NCI-H2081 treated with DMSO at 0.1 percent for 48 hours (cell line): ENCODE data around the gene USH1G.
"Not testable (repeated sequence)": the region's sequence is repeated elsewhere in the genome, so short reads cannot be mapped to it uniquely, and the experiment has no call there.

Experiments used
- DNase-seq: peaks from one replicate; lab custom pipeline; 2025; lab: John Stamatoyannopoulos, UW

Gene USH1G

DNA sequence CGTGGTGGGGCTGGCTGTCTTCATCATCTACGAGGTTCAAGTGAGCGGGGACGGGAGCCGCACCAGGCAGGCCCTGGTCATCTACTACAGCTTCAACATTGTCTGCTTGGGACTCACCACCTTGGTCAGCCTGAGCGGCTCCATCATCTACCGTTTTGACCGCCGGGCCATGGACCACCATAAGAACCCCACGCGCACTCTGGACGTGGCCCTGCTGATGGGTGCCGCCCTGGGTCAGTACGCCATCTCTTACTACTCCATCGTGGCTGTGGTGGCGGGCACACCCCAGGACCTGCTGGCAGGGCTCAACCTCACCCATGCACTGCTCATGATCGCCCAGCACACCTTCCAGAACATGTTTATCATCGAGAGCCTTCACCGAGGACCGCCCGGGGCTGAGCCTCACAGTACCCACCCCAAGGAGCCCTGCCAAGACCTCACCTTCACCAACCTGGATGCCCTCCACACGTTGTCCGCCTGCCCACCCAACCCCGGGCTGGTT is 7.5 kb upstream of the USH1G start:
- no peak for DNase-seq

DNA sequence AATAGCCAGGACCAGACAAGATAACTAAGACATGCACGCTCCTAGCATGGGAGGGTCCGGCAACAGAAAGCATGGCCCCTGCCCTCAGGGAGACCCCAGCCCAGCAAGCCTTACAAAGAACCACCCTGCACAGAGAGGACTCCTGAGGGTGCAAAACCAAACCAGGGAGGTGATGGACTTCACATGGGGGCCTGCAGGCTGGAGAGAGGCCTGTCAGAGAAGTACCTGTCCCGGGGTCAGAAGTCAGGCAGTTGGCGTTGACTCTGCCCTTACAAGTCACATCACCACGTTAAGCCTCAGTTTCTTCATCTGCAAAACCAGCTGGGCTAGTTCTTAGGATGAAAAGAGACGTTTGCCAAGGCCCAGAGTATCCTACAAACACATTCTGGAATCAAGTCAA is 5.7 kb upstream of the USH1G start:
- no peak for DNase-seq

DNA sequence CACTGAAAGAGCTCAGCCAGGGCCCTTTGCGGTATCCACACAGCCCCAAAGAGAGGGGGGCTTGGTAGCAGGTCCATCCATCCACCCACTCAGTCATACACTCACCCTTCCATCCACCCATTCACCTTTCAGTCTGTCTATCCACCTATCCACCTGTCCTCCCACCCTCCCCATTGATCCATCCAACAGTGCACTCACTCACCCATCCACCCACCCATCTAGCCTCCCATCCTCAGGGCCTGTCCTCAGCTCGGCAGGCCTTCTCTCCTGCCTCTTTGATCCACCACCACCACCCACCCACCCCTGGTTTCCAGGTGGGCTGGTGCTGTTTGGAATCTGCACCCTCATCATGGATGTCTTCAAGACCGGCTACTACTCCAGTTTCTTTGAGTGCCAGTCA is 2.2 kb upstream of the USH1G start:
- DNase-seq, result no peak

DNA sequence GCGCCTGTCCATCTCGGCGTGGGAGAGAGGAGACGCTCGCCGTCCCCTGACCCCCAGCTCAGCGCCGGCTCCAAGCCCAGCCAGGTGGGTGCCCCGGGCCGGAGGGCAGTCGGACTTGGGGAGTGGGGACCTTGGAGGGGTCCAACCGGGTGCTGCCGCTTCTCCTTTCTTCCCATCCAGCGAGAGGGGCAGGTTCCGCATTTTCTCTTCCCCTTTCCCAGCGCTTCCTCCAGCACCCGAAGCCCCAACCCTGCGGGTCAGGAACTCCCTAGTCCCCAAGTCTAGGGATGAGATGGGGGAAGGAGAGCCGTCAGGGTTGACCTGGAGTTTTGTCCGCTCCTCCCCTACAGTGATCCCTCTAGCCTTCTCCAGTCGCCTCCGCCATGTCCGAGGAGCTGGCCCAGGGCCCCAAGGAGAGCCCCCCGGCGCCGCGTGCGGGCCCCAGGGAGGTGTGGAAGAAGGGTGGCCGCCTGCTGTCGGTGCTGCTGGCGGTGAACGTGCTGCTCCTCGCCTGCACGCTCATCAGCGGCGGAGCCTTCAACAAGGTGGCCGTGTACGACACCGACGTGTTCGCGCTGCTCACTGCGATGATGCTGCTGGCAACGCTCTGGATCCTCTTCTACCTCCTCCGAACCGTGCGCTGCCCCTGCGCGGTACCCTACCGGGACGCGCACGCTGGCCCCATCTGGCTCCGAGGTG is 1.3 kb upstream of the USH1G start, which contains the start of gene OTOP2:
TSS of gene OTOP2 (plus strand) at position 24 of the 699 bp plus-strand sequence. CDS start at position 384, 360 bp downstream.
- no peak for DNase-seq

DNA sequence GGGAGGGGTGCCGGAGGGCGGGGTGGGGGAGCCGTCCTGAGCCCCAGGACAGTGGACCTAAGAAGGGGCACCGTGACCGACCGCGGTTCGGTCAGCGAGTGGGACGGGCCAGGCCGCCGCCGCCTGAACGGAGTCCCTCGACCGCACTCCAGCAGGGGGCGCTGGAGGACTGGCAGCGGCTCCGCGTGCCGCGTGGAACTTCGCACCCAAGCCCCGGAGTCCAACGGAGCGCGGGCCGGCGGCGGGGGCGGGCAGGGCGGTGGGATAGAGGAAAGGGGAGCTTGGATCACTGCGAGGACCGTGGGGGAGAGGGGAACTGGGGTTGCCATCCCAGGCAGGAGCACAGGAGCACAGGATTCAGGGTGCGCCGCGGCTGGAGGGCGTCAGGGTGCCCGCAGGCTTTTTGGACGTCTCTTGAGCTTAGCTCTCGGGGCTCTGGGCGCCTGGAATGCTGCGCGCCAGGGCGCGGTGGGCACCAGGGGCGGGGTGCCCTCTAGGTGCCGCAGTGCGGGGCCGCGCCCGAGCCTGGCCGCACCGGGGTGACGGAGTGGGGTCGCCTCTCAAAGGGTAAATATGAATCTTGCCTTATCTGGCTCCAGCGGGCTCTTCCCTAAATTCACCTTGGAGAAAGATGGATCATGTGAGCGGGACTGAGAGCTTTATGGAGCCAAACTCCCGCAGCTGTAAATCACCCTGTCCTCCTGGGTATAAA is 639 bp upstream of the USH1G start:
- no peak for DNase-seq

DNA sequence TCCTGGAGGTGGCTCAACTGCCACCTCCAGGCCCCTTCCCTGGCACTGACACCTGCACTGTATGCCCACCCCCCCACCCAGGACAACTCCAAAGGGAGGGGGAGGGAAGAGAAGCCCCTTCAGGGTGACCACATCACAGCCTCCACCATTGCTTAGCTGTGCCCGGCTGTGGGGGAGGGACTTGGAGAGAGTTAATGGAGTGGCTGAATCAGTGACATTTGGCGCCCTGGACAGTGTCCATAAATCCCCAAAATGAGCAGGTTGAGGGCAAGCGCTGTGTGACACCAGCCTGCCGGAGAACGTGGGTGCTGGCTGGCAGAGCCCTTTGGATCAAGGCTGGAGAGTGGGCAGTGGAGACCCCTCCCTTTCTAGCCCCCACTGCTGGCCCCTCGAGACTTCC is 883 bp downstream of the USH1G start:
- no peak for DNase-seq

DNA sequence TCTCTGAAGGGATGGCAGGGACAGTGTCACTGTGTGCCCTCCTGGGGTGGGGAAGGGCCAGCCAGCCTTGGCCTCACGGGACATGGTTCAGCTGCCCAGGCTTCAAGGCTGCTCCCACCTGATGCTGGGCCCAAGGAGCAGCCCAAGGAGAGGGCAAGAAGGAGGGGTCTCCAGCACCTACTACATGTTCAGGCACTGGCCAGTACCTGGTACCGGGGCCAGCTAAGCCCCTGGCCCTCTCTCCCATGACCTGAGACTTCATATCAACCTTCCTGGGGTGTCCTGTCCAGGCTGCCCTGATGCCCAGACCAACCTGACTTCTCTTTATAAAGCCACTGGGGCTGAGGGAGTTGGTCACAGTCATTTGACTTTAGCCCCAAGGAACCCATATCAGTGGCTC is 1.3 kb downstream of the USH1G start:
- no peak for DNase-seq

DNA sequence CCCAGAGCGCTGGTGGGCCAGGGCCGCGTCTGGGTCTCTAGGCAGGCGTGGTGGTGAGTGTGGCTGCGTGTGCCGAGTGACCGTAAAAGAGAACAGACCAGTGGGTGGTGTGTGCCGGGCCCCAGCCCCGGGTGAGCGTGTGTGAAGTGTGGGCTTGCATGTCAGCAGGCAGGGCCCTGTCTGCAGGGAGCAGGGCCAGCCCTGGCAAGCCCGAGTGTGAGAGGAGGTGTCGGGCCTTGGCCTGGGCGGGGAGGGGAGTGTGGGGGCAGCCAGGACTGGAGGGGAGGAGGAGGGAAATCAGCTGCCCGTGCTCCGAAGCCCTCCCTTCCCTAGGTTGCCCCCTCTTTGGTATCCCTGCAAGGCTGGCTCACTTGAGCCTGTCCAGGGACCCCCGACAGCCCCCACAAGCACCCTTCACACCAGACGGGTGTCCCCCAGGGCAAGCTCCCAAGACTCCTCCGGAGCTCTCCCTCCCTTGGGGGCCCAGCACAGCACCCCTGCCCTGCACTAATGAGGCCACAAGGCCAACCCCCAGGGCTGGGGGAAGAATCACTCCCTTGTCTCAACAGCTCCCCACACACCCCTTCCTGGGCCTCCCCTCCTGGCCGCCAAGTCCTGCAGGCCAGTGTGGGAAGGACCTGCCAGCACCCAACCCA is 1.9 kb downstream of the USH1G start:
- DNase-seq, result no peak

DNA sequence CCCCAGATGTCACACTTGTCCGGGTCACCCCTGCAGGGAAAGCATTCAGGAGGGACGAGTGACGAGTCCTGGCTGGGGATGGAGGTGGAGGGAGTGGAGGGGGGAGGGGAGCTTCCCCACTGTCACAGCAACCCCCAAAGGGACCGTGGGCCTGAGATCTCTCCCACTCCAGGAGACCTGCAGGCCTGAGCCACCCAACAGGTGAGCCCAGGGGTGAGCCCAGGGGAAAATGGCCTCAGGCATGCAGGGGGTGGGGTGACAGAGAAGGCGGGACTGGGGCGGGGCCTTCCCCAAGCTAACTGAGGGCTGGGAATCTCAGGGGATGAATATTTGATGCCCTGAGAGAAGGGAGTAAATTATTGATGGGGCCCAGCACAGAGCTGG is 2.4 kb downstream of the USH1G start:
- no peak for DNase-seq

DNA sequence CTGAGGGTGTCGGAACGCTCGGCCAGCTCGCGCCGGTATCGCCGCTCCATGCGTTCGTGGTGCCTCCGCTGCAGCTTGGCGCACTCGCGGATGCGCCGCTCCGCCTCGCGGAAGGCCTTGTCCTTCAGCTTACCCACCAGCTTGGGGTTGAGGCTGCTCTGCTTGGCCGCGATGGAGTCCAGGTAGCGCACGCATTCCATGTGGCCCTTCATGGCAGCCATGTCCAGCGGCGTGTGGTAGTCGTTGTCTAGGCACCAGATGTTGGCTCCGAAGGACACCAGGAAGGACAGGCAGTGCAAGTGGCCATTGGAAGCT is 2.8 kb downstream of the USH1G start:
- DNase-seq, result no peak

DNA sequence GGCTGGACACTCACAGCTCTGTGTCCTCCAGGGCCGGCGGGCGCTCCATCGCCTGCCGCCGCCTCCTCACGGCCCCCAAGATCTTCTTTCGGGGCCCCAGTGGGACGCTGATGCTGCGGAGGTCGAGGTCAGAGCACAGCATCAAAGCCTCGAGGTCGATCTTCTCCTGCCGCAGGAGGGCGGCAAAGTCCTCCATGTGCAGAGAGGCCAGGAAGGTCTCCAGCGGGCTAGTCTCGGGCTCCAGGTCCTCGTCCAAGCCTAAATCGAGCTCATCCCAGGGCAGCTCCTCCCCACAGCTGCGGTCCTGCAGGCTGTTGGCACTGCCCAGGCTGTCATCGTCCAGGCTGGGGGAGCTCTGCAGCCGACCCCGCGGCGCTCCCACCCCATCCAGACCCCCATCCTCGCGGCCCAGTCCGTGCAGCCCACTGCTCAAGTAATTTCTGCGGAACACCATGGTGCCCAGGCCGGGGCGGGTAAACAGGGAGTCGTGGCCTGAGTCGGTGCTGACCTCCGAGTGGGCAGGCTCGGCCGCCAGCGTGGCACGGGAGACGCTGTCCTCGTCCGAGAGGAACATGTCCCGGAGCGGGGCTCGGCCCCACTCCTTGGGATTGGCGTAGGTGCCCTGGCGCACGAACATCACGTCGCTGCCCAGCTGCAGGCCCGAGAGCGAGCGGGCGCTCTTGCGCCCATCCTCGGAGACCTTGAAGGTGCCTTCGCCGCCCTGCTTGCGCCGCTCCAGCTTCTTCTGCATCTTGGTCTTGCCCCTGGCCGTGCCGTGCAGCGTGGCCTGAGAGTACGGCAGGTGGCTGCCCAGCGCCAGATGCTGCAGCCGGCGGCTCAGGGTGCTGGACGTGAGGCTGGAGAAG is 3.4 kb downstream of the USH1G start:
- no peak for DNase-seq

DNA sequence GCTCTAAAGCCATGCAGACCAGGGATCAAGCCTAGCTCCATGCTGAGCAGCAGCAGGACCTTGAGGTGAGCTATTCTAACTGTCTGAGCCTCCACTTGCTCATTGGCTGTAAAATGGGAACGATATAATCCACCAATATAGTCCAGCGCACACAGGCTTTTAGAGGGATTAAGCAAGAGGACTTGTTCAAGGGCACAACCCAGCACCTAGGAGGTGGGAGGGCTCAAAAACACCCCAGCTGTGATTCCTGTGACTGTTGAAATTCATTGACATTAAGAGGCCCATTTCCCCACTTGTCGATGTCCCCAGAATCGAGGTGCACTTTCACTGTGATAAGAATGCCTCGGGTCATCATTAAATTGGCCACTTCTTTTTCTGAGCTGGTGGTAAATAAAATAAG is 4.1 kb downstream of the USH1G start:
- DNase-seq, result no peak

DNA sequence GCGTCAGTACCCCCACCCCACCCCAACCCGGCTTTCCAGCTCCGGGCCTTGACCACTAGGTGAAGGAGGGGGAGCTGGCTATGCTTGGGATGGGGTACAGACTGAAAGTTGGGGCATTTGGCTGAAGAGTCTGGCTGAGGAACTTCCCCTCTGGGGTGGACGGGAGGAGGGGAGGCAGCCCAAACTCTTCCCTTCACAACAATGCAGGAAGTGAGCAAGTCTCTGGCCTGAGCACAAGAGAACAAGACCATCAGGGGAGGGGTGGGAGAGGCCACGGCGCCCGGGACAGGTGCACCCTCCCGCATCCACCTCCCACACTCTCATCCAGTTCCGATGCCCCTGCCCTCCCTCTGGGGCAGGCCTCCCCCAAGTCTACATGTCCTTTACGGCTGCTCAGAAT is 5.6 kb downstream of the USH1G start:
- no peak for DNase-seq

DNA sequence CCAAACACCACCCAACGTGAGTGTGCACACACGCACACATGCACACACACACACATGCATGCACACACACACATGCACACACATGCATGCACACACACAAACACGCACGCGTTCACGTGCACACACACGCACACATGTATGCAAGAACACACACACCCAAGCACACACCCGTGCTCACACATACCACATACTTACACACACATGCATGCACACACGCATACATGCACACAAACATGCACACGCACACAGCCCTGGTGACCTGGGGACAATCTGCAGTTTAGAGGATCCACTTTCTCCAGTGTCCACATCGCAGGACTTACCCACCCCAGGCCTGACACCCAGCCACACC is 6.2 kb downstream of the USH1G start:
- DNase-seq, result no peak

DNA sequence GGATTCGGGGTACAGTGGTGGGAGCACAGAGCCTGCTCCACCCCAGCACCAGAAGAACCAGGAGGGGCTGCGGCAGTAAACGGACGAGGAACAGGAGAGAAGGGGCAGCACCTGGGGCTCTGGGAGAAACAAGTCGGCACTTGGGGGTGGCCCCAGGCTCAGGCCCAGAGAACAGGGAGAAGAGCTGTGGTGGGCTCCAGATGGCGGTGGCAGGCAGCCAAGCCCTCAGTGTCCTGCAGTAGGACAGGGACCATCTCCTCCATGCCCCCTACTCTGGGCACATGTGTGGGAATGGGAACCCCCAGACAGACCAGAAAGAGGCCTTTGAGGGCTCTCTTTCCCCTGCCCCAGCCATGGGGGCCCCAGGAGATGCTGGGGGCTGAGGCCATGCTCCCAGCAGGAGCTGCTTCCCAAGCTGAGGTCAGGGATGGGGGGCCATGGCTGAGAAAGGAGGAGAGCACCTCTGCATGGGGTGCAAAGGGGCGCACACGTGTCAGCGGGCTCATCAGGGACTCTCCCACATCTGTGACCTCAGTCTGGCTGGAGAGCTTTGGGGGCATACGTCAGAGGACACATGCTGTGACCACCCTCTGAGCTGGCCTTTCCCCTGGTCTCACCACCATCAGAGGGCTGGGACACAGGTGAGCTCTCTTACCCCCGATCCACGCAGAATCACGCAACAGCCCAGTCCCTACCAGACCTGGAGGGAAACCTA is 6.8 kb downstream of the USH1G start:
- DNase-seq, result no peak

DNA sequence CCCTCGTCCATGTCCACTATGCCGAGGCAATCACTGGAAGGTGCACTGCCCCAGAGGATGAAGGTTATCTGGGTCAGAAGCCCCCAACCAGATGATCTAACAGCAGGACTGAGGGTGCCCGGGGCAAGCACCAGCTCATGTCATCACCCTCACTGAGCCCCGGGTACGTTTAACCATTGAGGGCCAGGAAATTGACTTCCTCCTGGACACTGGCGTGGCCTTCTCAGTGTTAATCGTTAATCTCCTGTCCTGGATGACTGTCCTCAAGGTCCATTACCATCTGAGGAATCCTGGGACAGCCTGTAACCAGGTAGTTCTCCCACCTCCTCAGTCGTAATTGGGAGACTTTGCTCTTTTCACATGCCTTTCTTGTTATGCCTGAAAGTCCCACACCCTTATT is 11.6 kb downstream of the USH1G start:
- DNase-seq, result not testable (repeated sequence)

DNA sequence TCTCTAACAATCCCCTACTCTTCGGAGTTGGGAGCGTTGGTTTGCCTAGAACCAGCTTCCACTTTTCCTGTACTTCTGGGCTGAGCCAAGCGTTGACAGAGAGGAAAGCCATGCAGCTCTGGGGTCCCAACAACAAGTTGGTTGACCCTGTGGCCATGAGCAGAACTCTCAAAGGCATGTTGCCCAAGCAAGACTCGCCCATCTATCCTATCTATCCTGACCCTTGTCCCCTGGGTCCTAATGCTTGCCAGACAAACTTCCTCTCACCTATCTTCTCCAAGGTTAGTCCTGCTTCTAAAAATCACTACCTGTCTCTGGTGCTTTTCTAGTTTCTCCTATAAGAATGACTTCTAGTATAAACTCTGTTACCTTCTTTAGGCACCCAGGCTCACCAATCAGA is 14.0 kb downstream of the USH1G start:
- not testable (repeated sequence) for DNase-seq

DNA sequence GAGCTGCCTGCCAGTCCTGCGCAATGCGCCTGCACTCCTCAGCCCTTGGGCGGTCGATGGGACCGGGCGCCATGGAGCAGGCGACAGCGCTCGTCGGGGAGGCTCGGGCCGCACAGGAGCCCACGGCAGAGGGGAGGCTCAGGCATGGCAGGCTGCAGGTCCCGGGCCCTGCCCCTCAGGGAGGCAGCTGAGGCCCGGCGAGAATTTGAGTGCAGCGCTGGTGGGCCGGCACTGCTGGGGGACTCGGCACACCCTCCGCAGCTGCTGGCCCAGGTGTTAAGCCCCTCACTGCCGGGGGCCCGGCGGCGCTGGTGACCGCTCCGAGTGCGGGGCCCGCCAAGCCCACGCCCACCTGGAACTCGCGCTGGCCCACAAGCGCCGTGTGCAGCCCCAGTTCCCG is 16.0 kb downstream of the USH1G start:
- no peak for DNase-seq

DNA sequence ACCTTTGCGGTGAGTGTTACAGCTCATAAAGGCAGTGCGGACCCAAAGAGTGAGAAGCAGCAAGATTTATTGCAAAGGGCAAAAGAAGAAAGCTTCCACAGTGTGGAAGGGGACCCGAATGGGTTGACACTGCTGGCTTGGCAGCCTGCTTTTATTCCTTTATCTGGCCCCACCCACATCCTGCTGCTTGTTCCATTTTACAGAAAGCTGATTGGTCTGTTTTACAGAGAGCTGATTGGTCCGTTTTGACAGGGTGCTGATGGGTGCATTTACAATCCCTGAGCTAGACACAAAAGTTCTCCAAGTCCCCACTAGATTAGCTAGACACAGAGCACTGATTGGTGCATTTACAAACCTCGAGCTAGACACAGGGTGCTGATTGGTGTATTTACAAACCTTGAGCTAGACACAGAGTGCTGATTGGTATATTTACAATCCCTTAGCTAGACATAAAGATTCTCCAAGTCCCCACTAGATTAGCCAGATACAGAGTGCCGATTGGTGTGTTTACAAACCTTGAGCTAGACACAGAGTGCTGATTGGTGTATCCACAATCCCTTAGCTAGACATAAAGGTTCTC is 16.8 kb downstream of the USH1G start:
- not testable (repeated sequence) for DNase-seq

DNA sequence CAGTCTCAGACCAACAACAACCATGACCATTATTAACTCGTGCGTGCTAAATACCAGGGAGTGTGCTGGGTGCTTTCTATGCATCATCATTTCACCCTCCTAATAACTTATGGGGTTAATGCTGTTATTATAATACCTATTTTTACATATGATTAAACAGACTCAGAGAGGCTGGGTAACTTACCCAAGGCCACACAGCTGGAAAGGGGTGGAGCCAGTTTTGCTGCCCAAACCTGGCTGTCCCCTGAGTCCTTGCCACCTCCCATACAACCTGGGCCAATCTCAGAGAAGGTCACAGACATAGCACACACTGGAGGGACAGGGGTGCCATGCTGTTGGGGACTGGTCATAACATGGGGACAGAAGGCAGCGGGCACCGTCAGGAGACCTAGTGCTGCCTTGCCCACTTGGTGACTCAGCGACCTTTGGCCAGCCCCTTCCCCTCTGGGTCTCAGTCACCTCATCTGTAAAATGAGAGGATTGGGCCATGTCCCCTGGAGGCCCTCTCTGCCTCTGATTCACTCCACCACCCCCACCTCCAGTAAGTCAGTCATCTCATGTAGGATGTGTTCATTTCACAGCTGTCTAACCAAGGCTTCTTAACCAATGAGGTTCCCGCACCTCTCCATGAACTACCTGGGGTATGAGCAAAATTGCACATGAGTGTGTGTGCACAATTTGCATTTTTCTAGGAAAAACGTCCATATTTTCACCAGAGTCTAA is 18.2 kb downstream of the USH1G start:
- DNase-seq, result no peak

DNA sequence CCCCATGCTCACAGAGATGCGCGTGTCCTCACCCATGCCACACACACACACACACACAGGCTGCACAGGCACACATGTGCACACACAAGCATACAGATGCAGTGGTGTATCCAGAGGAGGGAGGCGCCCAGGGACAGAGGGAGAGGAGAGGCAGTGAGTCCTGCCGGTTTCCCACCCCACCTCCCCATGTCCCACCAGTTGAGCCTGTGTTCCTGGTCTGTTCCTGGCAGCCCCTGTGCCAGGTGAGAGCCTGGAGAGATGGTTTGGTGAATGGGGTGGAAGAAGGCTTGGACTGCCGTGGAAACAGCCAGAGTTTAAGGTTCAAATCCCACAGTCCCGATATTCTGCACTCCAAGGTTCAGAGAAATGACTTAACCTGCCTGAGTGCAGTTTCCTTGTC is 19.4 kb downstream of the USH1G start:
- DNase-seq, result no peak
